Psoas muscle (tissue), 8 donors: Measurements from ENCODE around the gene NPTX2. TPM values are rescaled to one million over a fixed set of nuclear protein-coding genes. Genes with fewer than 3 reads are reported as not detected.

Source experiments
- ATAC-seq, 4 donors: fragments of 200-7000 bp; cut with Tn5 transposase; one replicate each; pipeline ENCODE4 v1.9.1; 2020; ENCODE audit warnings: moderate library complexity in 3 of 4, mild to moderate bottlenecking in 2 of 4
- DNase-seq, 2 donors: peaks; one replicate each; pipeline ENCODE4 v3.0.0-alpha.2; 2020
- H3K27ac ChIP-seq: fragments of 200-600 bp; one replicate; pipeline ENCODE4 v1.8.0; 2022
- H3K27me3 ChIP-seq, 3 donors: fragments of 200-600 bp in 1 of 3; one replicate each; pipeline versions ENCODE4 v1.6.1 to v1.8.0; 2013 to 2022; ENCODE audit warnings: low read length in 2 of 3, mild to moderate bottlenecking in 2 of 3, moderate library complexity in 1 of 3; ENCODE audit not compliant: insufficient read depth in 3 of 3
- H3K36me3 ChIP-seq, 2 donors: fragments of 200-600 bp in 1 of 2; one replicate each; pipeline versions ENCODE4 v1.6.1 to v1.8.0; 2013 to 2022; ENCODE audit warnings: low read depth in 1 of 2, mild to moderate bottlenecking in 1 of 2, moderate library complexity in 1 of 2; ENCODE audit not compliant: insufficient read depth in 1 of 2
- H3K4me1 ChIP-seq: fragments of 200-600 bp; one replicate; pipeline ENCODE4 v1.8.0; 2022
- H3K4me3 ChIP-seq: fragments of 200-600 bp; one replicate; pipeline ENCODE4 v1.8.0; 2022; ENCODE audit warnings: mild to moderate bottlenecking
- H3K9me3 ChIP-seq: fragments of 200-600 bp; one replicate; pipeline ENCODE4 v1.8.0; 2022
- CTCF ChIP-seq: fragments of 200-600 bp; IDR thresholded peaks from one replicate; pipeline ENCODE4 v1.8.0; 2022; ENCODE audit warnings: antibody characterized with exemption
- WGBS, 3 donors: extraction: QIAGEN DNeasy Blood & Tissue Kit; methylation state at CpG; one replicate each; pipeline versions ENCODE4 v1.1.6 to v1.1.7; 2013; 5-methylcytosine and 5-hydroxymethylcytosine counted together
- intact Hi-C, 2 donors: fragments of 100-400 bp; cut with DNase I; formaldehyde crosslinking; loops; one replicate each; pipeline versions ENCODE4 v1.11.0 to v1.14.2; 2022
- polyA plus RNA-seq, 3 donors: library from polyadenylated mRNA; stranded (reverse); fragments of 200-250 nt; gene quantifications; one replicate each; pipeline ENCODE4 v1.2.3, GENCODE V29; 2013
- total RNA-seq, 4 donors: library from RNA; stranded (reverse); fragmentation: NEBNext Ultra II Directional in 2 of 4; extraction: Animal tissue kit (Norgen Biotek cat#: 25700) in 2 of 4; gene quantifications; one replicate each; pipeline versions ENCODE4 v1.2.1 to v1.2.4, GENCODE V29; 2021 to 2023
- donor health status: healthy with polysubstance abuse.
- donor health status: DM: no; HTN: no; CAD: no; lungs with moderate emphysema.
- donor health status: Bipolar disorder and iron deficiency.
- donor health status: healthy.
- donor health status: DM: yes; HTN: yes; CAD: no.
- donor health status: DM: no; HTN: no; CAD: no.
- donor health status: DM: no; HTN: no; CAD: no.
- donor health status: DM: yes; HTN: yes; CAD: no.

Gene NPTX2
- total and polyA plus RNA-seq, 7 donors, result 1.3 to 8.7 (median 5.3) TPM

- Histone ChIP-seq H3K4me3 (no peak overlapping the region), H3K36me3 (no peaks in the 10 kb centered on the region), H3K27me3 (no peaks in the 10 kb centered on the region), H3K27ac (no peak overlapping the region), H3K9me3 (no peaks in the 10 kb centered on the region), H3K4me1 (no peaks in the 10 kb centered on the region)
- ATAC-seq, result no peak
- intact Hi-C loops, result no loop called here
- DNase-seq, result no peak
- no peak for TF ChIP-seq CTCF
Measured at GRCh38 chr7:98584830-98585229, 32.3 kb upstream of the NPTX2 start.

DNA sequence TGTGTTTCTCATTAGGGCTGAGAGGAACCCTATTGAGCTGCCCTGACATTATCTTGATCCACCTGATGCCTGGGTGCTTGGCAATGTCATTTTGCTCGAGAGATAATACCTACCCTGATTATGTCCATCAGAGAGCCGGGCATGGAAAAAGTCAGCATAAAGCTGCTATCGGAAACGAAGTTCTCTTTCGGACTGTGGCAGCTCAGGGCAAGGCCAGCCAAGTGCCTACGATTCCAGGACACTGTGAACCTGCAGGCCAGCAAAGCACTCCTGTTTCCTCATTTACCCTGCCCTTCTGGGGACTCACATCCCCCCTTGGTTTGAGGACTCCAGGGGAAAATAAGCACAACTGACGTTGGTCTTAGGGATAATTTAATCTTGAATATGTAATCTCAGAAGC lies 25.2 kb upstream of the NPTX2 start:
- 71 to 72% (median 71%) methylated on average over 7 of the region's 7 CpGs for WGBS, 3 donors
- Histone ChIP-seq H3K4me1 (no peaks in the 10 kb centered on the region), H3K4me3 (no peak overlapping the region), H3K36me3 (no peaks in the 10 kb centered on the region), H3K27ac (no peak overlapping the region), H3K9me3 (no peaks in the 10 kb centered on the region), H3K27me3 (peaks cover 0 to 5% (median 0%) of the 10 kb centered on the region in 3 donors)
- DNase-seq (no peak), ATAC-seq (no peak)
- no peak for TF ChIP-seq CTCF
- intact Hi-C loops, result no loop called here

GRCh38 chr7:98594348-98594747 lies 22.7 kb upstream of the NPTX2 start:
- H3K27me3 ChIP-seq, result peaks cover 0 to 5% (median 0%) of the 10 kb centered on the region in 3 donors
- WGBS, 3 donors, result 78 to 81% (median 79%) methylated on average over 4 of the region's 4 CpGs
- H3K27ac ChIP-seq, result no peak overlapping the region
- TF ChIP-seq CTCF, result no peak
- H3K36me3 ChIP-seq, result no peaks in the 10 kb centered on the region
- ATAC-seq (no peak), DNase-seq (no peak)
- no peaks in the 10 kb centered on the region for H3K4me1 ChIP-seq
- intact Hi-C loops, result no loop called here
- H3K9me3 ChIP-seq, result no peaks in the 10 kb centered on the region
- no peak overlapping the region for H3K4me3 ChIP-seq

GRCh38 chr7:98594787-98595186 lies 22.3 kb upstream of the NPTX2 start:
- intact Hi-C loops, result no loop called here
- DNase-seq (no peak), ATAC-seq (no peak)
- Histone ChIP-seq H3K9me3 (no peaks in the 10 kb centered on the region), H3K36me3 (no peaks in the 10 kb centered on the region), H3K4me3 (no peak overlapping the region), H3K4me1 (no peaks in the 10 kb centered on the region), H3K27me3 (peaks cover 0 to 5% (median 0%) of the 10 kb centered on the region in 3 donors), H3K27ac (no peak overlapping the region)
- WGBS, 3 donors, result 63 to 70% (median 67%) methylated on average over 5 of the region's 5 CpGs
- no peak for TF ChIP-seq CTCF

- TF ChIP-seq CTCF, result no peak
- no peak for DNase-seq
- H3K27me3 ChIP-seq, result peaks cover 0 to 5% (median 0%) of the 10 kb centered on the region in 3 donors
- no peaks in the 10 kb centered on the region for H3K4me1 ChIP-seq
- no peaks in the 10 kb centered on the region for H3K9me3 ChIP-seq
- no peak overlapping the region for H3K27ac ChIP-seq
- 63 to 75% (median 74%) methylated on average over 6 of the region's 6 CpGs for WGBS, 3 donors
- no peaks in the 10 kb centered on the region for H3K36me3 ChIP-seq
- intact Hi-C loops, result no loop called here
- no peak for ATAC-seq
- H3K4me3 ChIP-seq, result no peak overlapping the region
Measured at GRCh38 chr7:98598846-98599615, 18.1 kb upstream of the NPTX2 start.
